H9 (cell line): ENCODE data around the gene LGALS9. TPM values are rescaled to one million over a fixed set of nuclear protein-coding genes. Genes with fewer than 3 reads are reported as not detected.

Experiments
- DNase-seq: peaks from one replicate; pipeline ENCODE4 v3.0.0-alpha.2; 2017
- H2AFZ ChIP-seq: one replicate; pipeline ENCODE4 v1.6.1; 2013; ENCODE audit warnings: mild to moderate bottlenecking, low read length, control low read depth, moderate library complexity
- H2AK5ac ChIP-seq: 2 replicates; pipeline ENCODE4 v1.6.1; 2013; ENCODE audit warnings: low read length, control low read depth, mixed read lengths; ENCODE audit not compliant: insufficient read length
- H2BK120ac ChIP-seq: one replicate; pipeline ENCODE4 v1.6.1; 2013; ENCODE audit warnings: low read depth, mild to moderate bottlenecking, low read length, control low read depth, inconsistent platforms; ENCODE audit not compliant: poor library complexity, severe bottlenecking
- H2BK12ac ChIP-seq: 2 replicates; pipeline ENCODE4 v1.6.1; 2013; ENCODE audit warnings: low read length, control low read depth, mixed read lengths, low read depth; ENCODE audit not compliant: insufficient read length
- H2BK15ac ChIP-seq: 2 replicates; pipeline ENCODE4 v1.6.1; 2013; ENCODE audit warnings: low read depth, low read length, control low read depth
- H2BK20ac ChIP-seq: one replicate; pipeline ENCODE4 v1.6.1; 2013; ENCODE audit warnings: low read depth, mild to moderate bottlenecking, low read length, control low read depth, inconsistent platforms; ENCODE audit not compliant: poor library complexity, severe bottlenecking
- H2BK5ac ChIP-seq: 2 replicates; pipeline ENCODE4 v1.6.1; 2013; ENCODE audit warnings: low read length, control low read depth, mixed read lengths; ENCODE audit not compliant: insufficient read length
- H3K14ac ChIP-seq: 2 replicates; pipeline ENCODE4 v1.6.1; 2013; ENCODE audit warnings: low read length, control low read depth; ENCODE audit not compliant: insufficient read depth
- H3K18ac ChIP-seq: 2 replicates; pipeline ENCODE4 v1.6.1; 2013; ENCODE audit warnings: low read depth, mild to moderate bottlenecking, mixed read lengths, low read length, control low read depth; ENCODE audit not compliant: insufficient read length
- H3K23ac ChIP-seq: 2 replicates; pipeline ENCODE4 v1.6.1; 2013; ENCODE audit warnings: low read length, control low read depth, mixed read lengths, low read depth; ENCODE audit not compliant: insufficient read length
- H3K23me2 ChIP-seq: 2 replicates; pipeline ENCODE4 v1.6.1; 2013; ENCODE audit warnings: low read depth, mild to moderate bottlenecking, mixed read lengths, low read length, control low read depth; ENCODE audit not compliant: insufficient read length, poor library complexity, severe bottlenecking
- H3K27ac ChIP-seq: 2 replicates; pipeline ENCODE4 v1.5.1; 2013; ENCODE audit warnings: low read length, control low read depth, mixed read lengths, low read depth; ENCODE audit not compliant: insufficient read length
- H3K27me3 ChIP-seq: 2 replicates; pipeline ENCODE4 v1.6.1; 2013; ENCODE audit warnings: low read length, control low read depth, inconsistent platforms; ENCODE audit not compliant: insufficient read depth
- H3K4ac ChIP-seq: 2 replicates; pipeline ENCODE4 v1.6.1; 2013; ENCODE audit warnings: low read depth, mild to moderate bottlenecking, control low read depth, inconsistent platforms, low read length, moderate library complexity
- H3K4me1 ChIP-seq: 2 replicates; pipeline ENCODE4 v1.6.1; 2013; ENCODE audit warnings: low read length, control low read depth, inconsistent platforms; ENCODE audit not compliant: insufficient read depth
- H3K4me2 ChIP-seq: 2 replicates; pipeline ENCODE4 v1.6.1; 2013; ENCODE audit warnings: low read length, control low read depth, mixed read lengths; ENCODE audit not compliant: insufficient read length, insufficient read depth
- H3K56ac ChIP-seq: 2 replicates; pipeline ENCODE4 v1.6.1; 2013; ENCODE audit warnings: low read depth, mild to moderate bottlenecking, mixed read lengths, low read length, control low read depth; ENCODE audit not compliant: insufficient read length
- H3K79me1 ChIP-seq: 2 replicates; pipeline ENCODE4 v1.6.1; 2013; ENCODE audit warnings: low read depth, mild to moderate bottlenecking, moderate library complexity, low read length, control low read depth, inconsistent platforms; ENCODE audit not compliant: insufficient read depth, poor library complexity, severe bottlenecking
- H3K79me2 ChIP-seq: 2 replicates; pipeline ENCODE4 v1.6.1; 2013; ENCODE audit warnings: low read length, control low read depth, inconsistent platforms; ENCODE audit not compliant: insufficient read depth
- H3K9ac ChIP-seq: 2 replicates; pipeline ENCODE4 v1.6.1; 2013; ENCODE audit warnings: low read length, control low read depth, mixed read lengths; ENCODE audit not compliant: insufficient read length; ENCODE audit errors: extremely low read depth
- H3K9me3 ChIP-seq: one replicate; pipeline ENCODE4 v1.6.1; 2013; ENCODE audit warnings: low read depth, low read length, inconsistent platforms; ENCODE audit not compliant: control insufficient read depth
- H3T11ph ChIP-seq: one replicate; pipeline ENCODE4 v1.6.1; 2013; ENCODE audit warnings: mild to moderate bottlenecking, low read length, control low read depth, inconsistent platforms
- H4K20me1 ChIP-seq: one replicate; pipeline ENCODE4 v1.6.1; 2013; ENCODE audit not compliant: control insufficient read depth, insufficient read length, insufficient read depth
- H4K5ac ChIP-seq: 2 replicates; pipeline ENCODE4 v1.6.1; 2013; ENCODE audit warnings: low read depth, mild to moderate bottlenecking, mixed read lengths, low read length, control low read depth; ENCODE audit not compliant: insufficient read length
- H4K8ac ChIP-seq: replicated peaks from 2 replicates; pipeline ENCODE4 v1.6.1; 2013; ENCODE audit warnings: low read length, control low read depth, mixed read lengths, low read depth; ENCODE audit not compliant: insufficient read length
- H4K91ac ChIP-seq: 2 replicates; pipeline ENCODE4 v1.6.1; 2013; ENCODE audit warnings: low read depth, mild to moderate bottlenecking, moderate library complexity, mixed read lengths, low read length, control low read depth; ENCODE audit not compliant: insufficient read length
- H3K27ac Mint-ChIP-seq, 3 experiments: 2 replicates in 2 of 3; 3 replicates in 1 of 3; pipeline ENCODE4 v1.8.0; 2020 to 2021; ENCODE audit warnings: mixed read lengths in 3 of 3, mild to moderate bottlenecking in 1 of 3, moderate library complexity in 1 of 3
- H3K27me3 Mint-ChIP-seq: 2 replicates; pipeline ENCODE4 v1.8.0; 2021; ENCODE audit warnings: low read depth, mild to moderate bottlenecking, moderate library complexity, mixed read lengths
- H3K36me3 Mint-ChIP-seq, 3 experiments: 2 replicates in 2 of 3; 3 replicates in 1 of 3; pipeline ENCODE4 v1.8.0; 2020 to 2021; ENCODE audit warnings: low read depth in 3 of 3, mixed read lengths in 3 of 3; ENCODE audit not compliant: insufficient read depth in 1 of 3
- H3K4me1 Mint-ChIP-seq, 2 experiments: 2 replicates each; pipeline ENCODE4 v1.8.0; 2020; ENCODE audit warnings: mixed read lengths in 2 of 2
- H3K4me3 Mint-ChIP-seq, 2 experiments: 2 replicates in 1 of 2; 3 replicates in 1 of 2; pipeline ENCODE4 v1.8.0; 2020 to 2021; ENCODE audit warnings: mild to moderate bottlenecking in 2 of 2, mixed read lengths in 2 of 2, moderate library complexity in 1 of 2
- H3K9me3 Mint-ChIP-seq, 2 experiments: 2 replicates in 1 of 2; 3 replicates in 1 of 2; pipeline ENCODE4 v1.8.0; 2020; ENCODE audit warnings: mild to moderate bottlenecking in 2 of 2, mixed read lengths in 2 of 2, moderate library complexity in 1 of 2
- CTCF ChIP-seq: fragments of 200-600 bp; sonication (generic); conservative IDR thresholded peaks from 3 replicates; pipeline ENCODE4 v1.8.0; 2021; ENCODE audit warnings: antibody characterized with exemption, mild to moderate bottlenecking
- WGBS: extraction: QIAGEN DNeasy Blood & Tissue Kit; methylation state at CpG from one replicate; pipeline ENCODE4 v1.1.7; 2013; ENCODE audit warnings: missing lambda C conversion rate, low lambda C conversion rate, mixed read lengths; ENCODE audit not compliant: insufficient read length; ENCODE audit errors: extremely low coverage; 5-methylcytosine and 5-hydroxymethylcytosine counted together
- total RNA-seq: library from RNA; stranded (reverse); gene quantifications from 2 replicates; pipeline ENCODE4 v1.2.1, GENCODE V29; 2021

The LGALS9 gene
- total RNA-seq, 1 experiment from 2014 or later: 2.5 TPM

GRCh38 chr17:27593857-27594255, 37.1 kb upstream of the LGALS9 start:
- Histone ChIP-seq H3K27ac (no peak overlapping the region), H3K79me2 (no peaks in the 10 kb centered on the region), H2AK5ac (no peak overlapping the region), H3K4me1 (no peaks in the 10 kb centered on the region), H2BK5ac (no peak overlapping the region), H4K8ac (no peak overlapping the region), H4K5ac (no peak overlapping the region), H3K4me2 (no peak overlapping the region), H3K79me1 (no peaks in the 10 kb centered on the region), H2BK15ac (no peak overlapping the region), H3K9me3 (no peaks in the 10 kb centered on the region), H3K4ac (no peak overlapping the region), H3K27me3 (no peaks in the 10 kb centered on the region), H3K18ac (no peak overlapping the region), H2AFZ (no peak overlapping the region), H3T11ph (no peak overlapping the region), H4K20me1 (no peaks in the 10 kb centered on the region), H3K56ac (no peak overlapping the region), H3K14ac (no peak overlapping the region), H2BK120ac (no peak overlapping the region), H2BK20ac (no peak overlapping the region), H2BK12ac (no peak overlapping the region), H3K23me2 (no peaks in the 10 kb centered on the region), H3K9ac (no peak overlapping the region), H3K23ac (no peak overlapping the region), H4K91ac (no peak overlapping the region)
- DNase-seq: no peak
- H3K27me3 Mint-ChIP-seq: no peaks in the 10 kb centered on the region
- no peaks in the 10 kb centered on the region for H3K9me3 Mint-ChIP-seq
- no peak; the same call in 2 of the 3 replicates for TF ChIP-seq CTCF
- no CpG with 5 or more reads among the region's 3 CpGs for WGBS
- no peak overlapping the region for H3K4me3 Mint-ChIP-seq
- H3K27ac Mint-ChIP-seq: peak overlapping the region in 1 of 3 experiments; percentile 34; a peak in 1 of 7 replicates
- H3K36me3 Mint-ChIP-seq: peaks cover 3 to 36% (median 16%) of the 10 kb centered on the region in 3 experiments; a peak in 6 of 7 replicates
- H3K4me1 Mint-ChIP-seq: peaks cover 12 to 19% of the 10 kb centered on the region in 2 experiments
